Naive thymus-derived CD4-positive, alpha-beta T cell (primary cell): ENCODE data around the gene VGLL4. TPM values are rescaled to one million over a fixed set of nuclear protein-coding genes. Genes with fewer than 3 reads are reported as not detected.

Experiments used
- ATAC-seq: fragments of 150-1000 bp; cut with Tn5 transposase; 2 replicates; pipeline ENCODE4 v1.10.0; 2021; ENCODE audit warnings: mild to moderate bottlenecking, moderate library complexity
- CTCF ChIA-PET: fragments of 350-600 bp; sonication (Branson Sonifier 250); formaldehyde crosslinking; loops from one replicate; lab custom pipeline; 2021; ENCODE audit warnings: antibody characterized with exemption; lab: Charles Lee
- POLR2A ChIA-PET: fragments of 350-600 bp; sonication (Branson Sonifier 250); formaldehyde crosslinking; loops from one replicate; lab custom pipeline; 2021; ENCODE audit warnings: antibody characterized with exemption, inconsistent platforms; lab: Charles Lee
- DNase-seq, 9 donors: peaks; one replicate each; pipeline versions ENCODE4 v3.0.0 to v3.0.0-alpha.2; 2020 to 2022; ENCODE audit warnings: mixed read lengths in 1 of 9
- H3K27ac ChIP-seq: one replicate; pipeline ENCODE4 v1.7.0; 2013; ENCODE audit warnings: mild to moderate bottlenecking, low read depth, low read length, moderate library complexity
- H3K27me3 ChIP-seq, 2 donors: one replicate each; pipeline ENCODE4 v1.7.0; 2013; ENCODE audit warnings: low read length in 2 of 2, mild to moderate bottlenecking in 2 of 2, moderate library complexity in 2 of 2; ENCODE audit not compliant: control insufficient read depth in 2 of 2, insufficient read depth in 2 of 2
- H3K36me3 ChIP-seq, 3 experiments: 1 replicate in 2 of 3; 2 replicates in 1 of 3; pipeline ENCODE4 v1.7.0; 2013; ENCODE audit warnings: low read length in 3 of 3, mild to moderate bottlenecking in 3 of 3, moderate library complexity in 1 of 3; ENCODE audit not compliant: insufficient read depth in 3 of 3, control insufficient read depth in 2 of 3
- H3K4me1 ChIP-seq, 2 donors: one replicate each; pipeline ENCODE4 v1.7.0; 2013; ENCODE audit warnings: low read length in 2 of 2, mild to moderate bottlenecking in 2 of 2, moderate library complexity in 1 of 2; ENCODE audit not compliant: control insufficient read depth in 2 of 2, insufficient read depth in 2 of 2
- H3K4me3 ChIP-seq: 2 replicates; pipeline ENCODE4 v1.7.0; 2013; ENCODE audit warnings: mild to moderate bottlenecking, low read length
- H3K9me3 ChIP-seq, 3 experiments: 1 replicate in 2 of 3; 2 replicates in 1 of 3; pipeline ENCODE4 v1.7.0; 2013; ENCODE audit warnings: low read length in 3 of 3; ENCODE audit not compliant: control insufficient read depth in 2 of 3
- H3K27ac Mint-ChIP-seq, 9 donors: one replicate each; pipeline ENCODE4 v1.8.0; 2020 to 2022; ENCODE audit warnings: mixed read lengths in 9 of 9, mild to moderate bottlenecking in 8 of 9, moderate library complexity in 5 of 9, inconsistent platforms in 2 of 9
- H3K27me3 Mint-ChIP-seq, 5 donors: one replicate each; pipeline ENCODE4 v1.8.0; 2021 to 2022; ENCODE audit warnings: mixed read lengths in 5 of 5, mild to moderate bottlenecking in 1 of 5
- H3K36me3 Mint-ChIP-seq, 5 donors: one replicate each; pipeline ENCODE4 v1.8.0; 2020 to 2022; ENCODE audit warnings: mixed read lengths in 5 of 5, mild to moderate bottlenecking in 3 of 5, inconsistent platforms in 1 of 5
- H3K4me1 Mint-ChIP-seq, 7 donors: one replicate each; pipeline ENCODE4 v1.8.0; 2020 to 2022; ENCODE audit warnings: mixed read lengths in 7 of 7, mild to moderate bottlenecking in 3 of 7, inconsistent platforms in 1 of 7
- H3K4me3 Mint-ChIP-seq, 10 donors: one replicate each; pipeline ENCODE4 v1.8.0; 2020 to 2022; ENCODE audit warnings: mild to moderate bottlenecking in 10 of 10, mixed read lengths in 10 of 10, moderate library complexity in 6 of 10, inconsistent platforms in 2 of 10
- H3K9me3 Mint-ChIP-seq, 11 donors: one replicate each; pipeline ENCODE4 v1.8.0; 2020 to 2022; ENCODE audit warnings: mixed read lengths in 11 of 11, mild to moderate bottlenecking in 4 of 11, inconsistent platforms in 1 of 11, moderate library complexity in 1 of 11
- intact Hi-C, 2 donors: fragments of 100-400 bp; cut with micrococcal nuclease; formaldehyde crosslinking; loops; one replicate each; pipeline ENCODE4 v1.15.1; 2023
- polyA plus RNA-seq, 2 donors: library from polyadenylated mRNA; unstranded; fragments of 300-500 nt; fragmentation: Illumina TruSeq; gene quantifications; one replicate each; pipeline ENCODE4 v1.2.3, GENCODE V29; 2021
- total RNA-seq, 6 experiments: library from RNA in 5 of 6; stranded (reverse) in 5 of 6; gene quantifications; 1 replicate in 5 of 6; 2 replicates in 1 of 6; pipeline ENCODE4 v1.2.3 and lab custom pipeline; 2021 to 2026

Gene VGLL4
- total and polyA plus RNA-seq, 7 experiments from 2014 or later = 18.6 to 44.8 (median 23.8) TPM

DNA sequence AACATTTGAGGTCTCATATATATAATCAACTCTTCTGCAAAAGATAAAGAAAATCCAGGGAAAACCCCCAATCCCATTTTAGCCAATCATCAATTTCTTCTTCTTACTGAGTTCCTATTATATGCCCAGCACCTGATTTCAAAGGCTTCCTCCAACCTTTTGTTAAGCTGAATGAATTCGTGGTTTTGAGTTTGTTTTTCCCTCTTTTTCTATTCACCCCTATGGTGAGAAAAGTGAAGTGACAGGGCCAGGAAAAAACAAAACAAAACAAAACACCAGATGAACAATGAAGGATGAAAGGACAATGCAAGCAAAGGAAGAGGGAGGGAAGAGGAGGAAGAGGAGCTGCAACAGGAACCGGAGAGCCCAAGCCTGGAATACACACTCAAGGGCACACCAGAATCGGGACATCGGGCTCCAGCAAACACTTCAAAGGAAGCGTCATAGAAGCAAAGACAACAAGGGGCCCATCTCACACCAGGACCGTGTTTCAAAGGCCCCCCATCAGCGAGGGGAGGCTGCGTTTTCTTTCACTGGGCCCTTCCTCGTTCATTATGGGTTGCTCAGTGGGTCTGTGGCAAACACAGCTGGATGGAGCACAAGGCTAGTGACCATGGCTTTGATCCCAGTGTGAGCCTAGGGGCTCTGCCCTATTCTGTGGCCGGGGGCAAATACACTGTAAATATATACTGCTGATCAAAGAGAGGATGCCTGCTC is 50.2 kb downstream of the VGLL4 start:
- H3K27me3 Mint-ChIP-seq = no peaks in the 10 kb centered on the region
- Histone ChIP-seq H3K4me3 (no peak overlapping the region), H3K4me1 (peaks cover 0 to 10% of the 10 kb centered on the region in 2 donors), H3K36me3 (no peaks in the 10 kb centered on the region), H3K9me3 (no peaks in the 10 kb centered on the region), H3K27me3 (no peaks in the 10 kb centered on the region), H3K27ac (no peak overlapping the region)
- intact Hi-C loops = no loop called here
- no peak for ATAC-seq
- H3K27ac Mint-ChIP-seq = peak overlapping the region in 4 of 9 donors; percentile 37 to 69 (median 44)
- DNase-seq = no peak
- H3K4me3 Mint-ChIP-seq = peak overlapping the region in 1 of 10 donors; percentile 13
- ChIA-PET POLR2A (no interaction called here), CTCF (no interaction called here)
- peaks cover 0 to 11% (median 0%) of the 10 kb centered on the region in 11 donors for H3K9me3 Mint-ChIP-seq
- H3K4me1 Mint-ChIP-seq = peaks cover 28 to 75% (median 57%) of the 10 kb centered on the region in 7 donors
- H3K36me3 Mint-ChIP-seq = peaks cover 23 to 63% (median 33%) of the 10 kb centered on the region in 5 donors

DNA sequence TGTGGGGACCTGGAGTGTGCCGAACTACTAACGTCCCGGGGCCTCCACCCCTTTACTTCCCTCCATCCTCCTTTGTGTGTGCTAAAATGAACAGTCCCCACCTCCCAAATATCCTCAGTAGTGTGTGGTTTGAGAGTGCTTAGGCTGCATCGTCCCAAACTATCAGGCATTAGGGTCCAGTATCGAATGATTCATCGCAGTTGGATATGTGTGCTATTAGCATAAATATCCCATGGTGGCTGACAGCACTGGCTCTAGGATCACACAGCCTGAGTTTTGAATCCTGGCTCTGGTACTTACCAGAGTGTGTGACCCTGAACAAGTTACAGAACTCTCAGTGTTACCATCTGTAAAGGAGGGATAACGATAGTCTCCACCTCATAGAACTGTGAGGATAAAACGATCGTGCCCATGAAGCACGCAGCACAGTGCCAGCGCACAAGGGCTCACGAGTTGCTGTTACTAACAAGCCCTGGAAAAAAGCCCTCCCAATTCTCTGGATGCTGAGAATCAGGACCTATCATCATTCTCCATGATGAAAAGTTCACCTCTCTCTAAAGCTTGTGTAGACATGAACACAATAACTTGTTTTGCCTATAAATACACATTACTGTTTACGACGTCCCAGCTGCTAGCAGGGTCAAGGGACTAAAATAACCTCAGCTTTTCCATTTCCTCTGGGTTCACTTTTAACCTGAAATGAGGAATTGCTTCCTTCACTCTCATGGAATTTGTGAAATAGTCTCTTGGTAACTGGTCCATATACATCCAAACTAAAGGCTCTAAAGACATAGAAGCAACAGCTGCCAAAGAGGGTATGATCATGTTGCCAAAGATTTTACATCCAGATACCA is 51.0 kb downstream of the VGLL4 start:
- Mint-ChIP-seq H3K4me1 (peaks cover 29 to 75% (median 65%) of the 10 kb centered on the region in 7 donors), H3K27me3 (no peaks in the 10 kb centered on the region), H3K4me3 (no peak overlapping the region), H3K27ac (peak overlapping the region in 6 of 9 donors; percentile 20 to 71 (median 64)), H3K36me3 (peaks cover 20 to 60% (median 26%) of the 10 kb centered on the region in 5 donors), H3K9me3 (peaks cover 0 to 7% (median 0%) of the 10 kb centered on the region in 11 donors)
- H3K4me3 ChIP-seq = no peak overlapping the region
- H3K27ac ChIP-seq = no peak overlapping the region
- ATAC-seq (no peak), DNase-seq (no peak)
- no peaks in the 10 kb centered on the region for H3K36me3 ChIP-seq
- ChIA-PET POLR2A (no interaction called here), CTCF (no interaction called here)
- no peaks in the 10 kb centered on the region for H3K9me3 ChIP-seq
- no peaks in the 10 kb centered on the region for H3K27me3 ChIP-seq
- intact Hi-C loops = no loop called here
- H3K4me1 ChIP-seq = peaks cover 0 to 10% of the 10 kb centered on the region in 2 donors

DNA sequence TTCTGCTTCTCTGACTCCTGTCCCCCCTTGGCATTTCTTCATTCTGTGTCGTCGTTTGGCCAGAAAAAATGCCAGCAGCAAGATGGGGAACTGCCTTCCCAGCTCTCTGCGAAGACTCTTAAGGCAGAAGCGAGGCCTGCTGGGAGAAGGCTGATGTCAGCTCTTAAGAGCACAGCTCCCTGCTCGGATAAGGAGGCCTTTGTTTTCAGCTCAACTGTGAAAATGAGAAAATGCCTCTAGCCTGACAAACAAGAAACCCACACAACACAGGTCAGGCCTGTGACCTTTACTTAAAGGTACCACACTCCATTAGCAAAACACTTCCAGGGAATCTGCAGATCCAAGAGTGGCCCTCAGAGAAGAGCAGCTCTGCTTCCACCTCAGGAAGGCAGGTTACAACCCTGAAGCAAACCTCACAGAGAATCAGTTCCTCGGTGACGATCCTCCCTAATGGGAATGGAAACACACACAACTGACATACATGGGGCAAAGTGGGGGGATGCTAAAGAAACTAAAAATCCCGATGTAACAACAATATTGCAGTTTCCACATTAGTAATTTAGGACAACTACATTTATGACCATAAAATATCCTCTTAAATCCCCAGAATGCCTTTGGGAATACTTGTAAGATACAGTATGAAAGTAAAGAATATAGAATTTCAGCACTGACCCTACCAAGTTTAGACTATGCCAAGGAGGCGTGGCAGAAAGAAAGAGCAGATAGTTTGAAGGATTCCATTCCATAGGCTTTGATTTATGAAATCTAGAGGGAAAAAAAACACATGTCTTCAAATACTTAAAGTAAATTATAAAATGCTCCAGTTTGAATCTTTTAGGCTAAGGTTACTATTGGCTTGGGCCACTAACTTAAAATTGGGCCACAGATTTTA is 52.1 kb downstream of the VGLL4 start:
- peaks cover 0 to 10% of the 10 kb centered on the region in 2 donors for H3K4me1 ChIP-seq
- peaks cover 31 to 78% (median 74%) of the 10 kb centered on the region in 7 donors for H3K4me1 Mint-ChIP-seq
- no peak for DNase-seq
- H3K27ac ChIP-seq = no peak overlapping the region
- H3K36me3 ChIP-seq = peaks cover 0 to 5% (median 0%) of the 10 kb centered on the region in 3 experiments
- no peak overlapping the region for H3K4me3 Mint-ChIP-seq
- peaks cover 14 to 56% (median 18%) of the 10 kb centered on the region in 5 donors for H3K36me3 Mint-ChIP-seq
- no peak overlapping the region for H3K4me3 ChIP-seq
- H3K9me3 Mint-ChIP-seq = peaks cover 0 to 5% (median 0%) of the 10 kb centered on the region in 11 donors
- intact Hi-C loops = no loop called here
- no peaks in the 10 kb centered on the region for H3K27me3 Mint-ChIP-seq
- no peaks in the 10 kb centered on the region for H3K9me3 ChIP-seq
- ChIA-PET POLR2A (no interaction called here), CTCF (interaction anchor here (0.9 kb wide), 1 partner anchor 35 kb away, joined by 4 read pairs; no protein-coding TSS in a partner anchor)
- no peak for ATAC-seq
- H3K27me3 ChIP-seq = no peaks in the 10 kb centered on the region
- H3K27ac Mint-ChIP-seq = peak overlapping the region in 6 of 9 donors; percentile 34 to 79 (median 68)

DNA sequence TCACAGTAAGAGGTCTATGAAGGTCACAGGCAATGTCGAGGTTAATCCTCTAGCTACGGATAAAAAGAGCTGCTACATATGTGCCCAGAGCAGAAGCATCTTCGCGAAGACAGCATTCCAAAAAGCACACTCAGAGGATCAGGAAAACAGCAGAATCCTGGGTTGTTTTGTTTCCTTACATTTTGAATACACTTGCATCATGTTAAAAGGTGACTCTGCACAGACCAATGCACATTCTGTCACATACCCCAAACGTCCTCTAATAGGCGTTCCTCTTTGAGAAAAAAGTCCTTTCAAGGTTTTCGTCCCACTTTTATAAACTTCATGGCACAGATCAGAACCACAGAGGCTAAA is 52.7 kb downstream of the VGLL4 start:
- ATAC-seq = no peak
- no peak overlapping the region for H3K27ac ChIP-seq
- no peaks in the 10 kb centered on the region for H3K27me3 Mint-ChIP-seq
- no peak for DNase-seq
- peaks cover 13 to 51% (median 14%) of the 10 kb centered on the region in 5 donors for H3K36me3 Mint-ChIP-seq
- H3K9me3 ChIP-seq = no peaks in the 10 kb centered on the region
- peaks cover 0 to 5% (median 0%) of the 10 kb centered on the region in 3 experiments for H3K36me3 ChIP-seq
- H3K4me1 Mint-ChIP-seq = peaks cover 34 to 80% (median 80%) of the 10 kb centered on the region in 7 donors
- peaks cover 0 to 3% (median 0%) of the 10 kb centered on the region in 11 donors for H3K9me3 Mint-ChIP-seq
- no peak overlapping the region for H3K4me3 Mint-ChIP-seq
- no peak overlapping the region for H3K4me3 ChIP-seq
- peak overlapping the region in 5 of 9 donors; percentile 30 to 79 (median 34) for H3K27ac Mint-ChIP-seq
- ChIA-PET CTCF (interaction anchor here (0.9 kb wide), 1 partner anchor 36 kb away, joined by 4 read pairs; no protein-coding TSS in a partner anchor), POLR2A (no interaction called here)
- no peaks in the 10 kb centered on the region for H3K27me3 ChIP-seq
- H3K4me1 ChIP-seq = peaks cover 0 to 10% of the 10 kb centered on the region in 2 donors
- intact Hi-C loops = no loop called here

DNA sequence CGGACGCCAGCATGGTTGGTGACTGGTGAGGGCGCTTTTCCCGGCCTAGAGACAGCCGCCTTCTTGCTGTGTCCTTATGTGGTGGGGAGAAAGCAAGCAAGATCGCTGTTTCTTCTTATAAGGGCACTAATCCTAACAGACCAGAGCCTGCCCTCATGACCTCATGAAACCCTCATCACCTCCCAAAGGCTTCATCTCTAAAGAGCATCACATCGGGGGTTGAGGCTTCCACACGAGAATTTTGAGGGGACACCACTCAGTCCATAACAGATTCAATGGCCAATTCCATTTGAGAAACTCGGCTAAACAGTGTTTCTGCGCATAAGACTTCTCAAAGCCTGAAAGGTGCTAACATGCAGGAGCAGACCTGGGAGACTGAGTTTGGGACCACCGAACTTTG is 54.0 kb downstream of the VGLL4 start:
- H3K9me3 ChIP-seq = no peaks in the 10 kb centered on the region
- peaks cover 0 to 5% (median 0%) of the 10 kb centered on the region in 3 experiments for H3K36me3 ChIP-seq
- no peaks in the 10 kb centered on the region for H3K27me3 ChIP-seq
- Mint-ChIP-seq H3K4me1 (peaks cover 40 to 92% (median 88%) of the 10 kb centered on the region in 7 donors), H3K9me3 (no peaks in the 10 kb centered on the region), H3K4me3 (no peak overlapping the region), H3K36me3 (peaks cover 8 to 44% (median 10%) of the 10 kb centered on the region in 5 donors), H3K27me3 (no peaks in the 10 kb centered on the region), H3K27ac (peak overlapping the region in 2 of 9 donors; percentile 32 to 43)
- H3K27ac ChIP-seq = no peak overlapping the region
- ChIA-PET POLR2A (interaction anchor here (0.6 kb wide), 1 partner anchor 166 kb away, joined by 3 read pairs; no protein-coding TSS in a partner anchor), CTCF (no interaction called here)
- H3K4me3 ChIP-seq = no peak overlapping the region
- intact Hi-C loops = no loop called here
- H3K4me1 ChIP-seq = peaks cover 0 to 10% of the 10 kb centered on the region in 2 donors
- ATAC-seq = no peak
- no peak for DNase-seq
